ENCODE data around the gene ARHGAP28.

DNA sequence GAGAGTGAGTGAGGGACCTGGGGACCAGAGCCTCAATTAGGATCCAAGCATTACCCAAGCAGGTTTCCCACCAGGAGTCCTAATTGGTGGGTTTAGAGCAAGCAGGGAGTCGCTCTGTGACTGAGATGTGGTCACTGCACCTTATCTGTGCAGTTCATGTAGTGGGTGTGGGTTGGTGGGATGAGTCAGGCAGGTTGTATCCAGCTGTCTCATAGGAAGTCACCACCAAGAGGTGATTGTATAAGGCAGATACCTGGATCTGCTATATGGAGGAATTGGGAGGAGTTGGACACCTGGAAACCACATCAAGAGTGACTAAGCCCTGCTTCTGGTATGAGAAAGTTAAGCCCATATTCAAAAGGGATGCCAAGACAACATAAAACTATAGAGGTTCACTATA is 106.8 kb downstream of the ARHGAP28 start:
- TF ChIP-seq, protein P1, sequence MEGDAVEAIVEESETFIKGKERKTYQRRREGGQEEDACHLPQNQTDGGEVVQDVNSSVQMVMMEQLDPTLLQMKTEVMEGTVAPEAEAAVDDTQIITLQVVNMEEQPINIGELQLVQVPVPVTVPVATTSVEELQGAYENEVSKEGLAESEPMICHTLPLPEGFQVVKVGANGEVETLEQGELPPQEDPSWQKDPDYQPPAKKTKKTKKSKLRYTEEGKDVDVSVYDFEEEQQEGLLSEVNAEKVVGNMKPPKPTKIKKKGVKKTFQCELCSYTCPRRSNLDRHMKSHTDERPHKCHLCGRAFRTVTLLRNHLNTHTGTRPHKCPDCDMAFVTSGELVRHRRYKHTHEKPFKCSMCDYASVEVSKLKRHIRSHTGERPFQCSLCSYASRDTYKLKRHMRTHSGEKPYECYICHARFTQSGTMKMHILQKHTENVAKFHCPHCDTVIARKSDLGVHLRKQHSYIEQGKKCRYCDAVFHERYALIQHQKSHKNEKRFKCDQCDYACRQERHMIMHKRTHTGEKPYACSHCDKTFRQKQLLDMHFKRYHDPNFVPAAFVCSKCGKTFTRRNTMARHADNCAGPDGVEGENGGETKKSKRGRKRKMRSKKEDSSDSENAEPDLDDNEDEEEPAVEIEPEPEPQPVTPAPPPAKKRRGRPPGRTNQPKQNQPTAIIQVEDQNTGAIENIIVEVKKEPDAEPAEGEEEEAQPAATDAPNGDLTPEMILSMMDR (IDR thresholded peaks at IDR 0.05), result no peak
- no peak for TF ChIP-seq POLR2A (IDR thresholded peaks at IDR 0.05)

Measured in body of pancreas (tissue), 4 donors.